Measurements from ENCODE around the gene PDE11A. TPM values are rescaled to one million over a fixed set of nuclear protein-coding genes. Genes with fewer than 3 reads are reported as not detected.

Gene PDE11A
- total RNA-seq, 1 experiment from 2014 or later = 0.13 TPM

DNA sequence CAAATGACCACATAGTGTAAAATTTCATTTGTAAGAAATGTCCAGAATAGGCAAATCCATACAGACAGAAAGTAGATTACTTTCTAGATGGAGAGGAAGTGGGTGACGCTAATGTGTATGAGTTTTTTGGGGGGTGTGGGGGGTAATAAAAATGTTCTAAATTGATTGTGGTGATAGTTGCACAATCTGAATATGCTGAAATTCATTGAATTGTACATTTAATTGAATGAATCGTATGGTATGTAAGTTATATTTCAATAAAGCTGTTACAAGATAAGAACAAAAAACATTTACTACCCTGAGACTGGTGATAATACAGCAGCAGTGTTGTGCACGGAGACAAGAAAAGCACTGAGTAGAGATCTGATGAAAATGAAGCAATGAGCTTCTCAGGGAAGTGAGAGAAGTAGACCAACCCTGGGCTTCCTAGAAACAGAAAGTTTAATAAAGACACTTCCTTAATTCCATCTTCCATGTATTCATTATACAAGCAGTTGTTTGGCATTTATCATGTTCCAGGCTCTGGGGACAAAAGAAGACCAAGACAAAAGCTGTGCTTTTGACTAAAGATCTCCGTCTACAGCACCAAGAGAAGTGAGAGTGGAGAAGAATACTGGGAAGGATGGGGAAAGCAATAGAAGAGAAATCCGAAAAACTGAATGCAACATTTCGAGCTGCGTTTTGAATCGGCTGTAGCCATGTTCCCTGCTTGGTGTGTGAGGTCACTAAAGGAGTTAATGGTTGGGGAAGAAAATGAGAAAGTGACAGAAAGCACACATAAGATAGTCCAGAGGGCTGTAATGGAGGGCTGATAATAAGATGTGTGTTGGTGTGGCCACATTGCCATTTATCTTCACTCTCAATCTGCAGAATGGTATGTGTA is 1.8 kb upstream of the PDE11A start:
- no peak overlapping the region for H4K5ac ChIP-seq (ENCODE audit: insufficient read length, low read depth, low read length)
- H2AK5ac ChIP-seq (ENCODE audit: insufficient read length, low read length) = no peak overlapping the region
- no peak overlapping the region for H2BK5ac ChIP-seq (ENCODE audit: insufficient read length, low read length)
- no peaks in the 10 kb centered on the region for H3K36me3 Mint-ChIP-seq (ENCODE audit: insufficient read depth in 1 of 3, low read depth in 3 of 3)
- H3K23ac ChIP-seq (ENCODE audit: insufficient read length, low read depth, low read length) = no peak overlapping the region
- H3K23me2 ChIP-seq (ENCODE audit: insufficient read length, low read depth, low read length, poor library complexity, severe bottlenecking) = peaks cover 5% of the 10 kb centered on the region
- H3K79me1 ChIP-seq (ENCODE audit: insufficient read depth, low read depth, low read length, poor library complexity, severe bottlenecking) = no peaks in the 10 kb centered on the region
- H2BK120ac ChIP-seq (ENCODE audit: low read depth, low read length, poor library complexity, severe bottlenecking) = no peak overlapping the region
- H3K56ac ChIP-seq (ENCODE audit: insufficient read length, low read depth, low read length) = no peak overlapping the region
- H3K27me3 ChIP-seq (ENCODE audit: insufficient read depth, low read length) = no peaks in the 10 kb centered on the region; the same call in 1 of the 2 replicates
- peaks cover 61% of the 10 kb centered on the region for H3K27me3 Mint-ChIP-seq (ENCODE audit: low read depth)
- no peak overlapping the region for H2BK20ac ChIP-seq (ENCODE audit: low read depth, low read length, poor library complexity, severe bottlenecking)
- no peak overlapping the region for H3K9ac ChIP-seq (ENCODE audit: extremely low read depth, insufficient read length, low read length)
- TF ChIP-seq, protein P1, sequence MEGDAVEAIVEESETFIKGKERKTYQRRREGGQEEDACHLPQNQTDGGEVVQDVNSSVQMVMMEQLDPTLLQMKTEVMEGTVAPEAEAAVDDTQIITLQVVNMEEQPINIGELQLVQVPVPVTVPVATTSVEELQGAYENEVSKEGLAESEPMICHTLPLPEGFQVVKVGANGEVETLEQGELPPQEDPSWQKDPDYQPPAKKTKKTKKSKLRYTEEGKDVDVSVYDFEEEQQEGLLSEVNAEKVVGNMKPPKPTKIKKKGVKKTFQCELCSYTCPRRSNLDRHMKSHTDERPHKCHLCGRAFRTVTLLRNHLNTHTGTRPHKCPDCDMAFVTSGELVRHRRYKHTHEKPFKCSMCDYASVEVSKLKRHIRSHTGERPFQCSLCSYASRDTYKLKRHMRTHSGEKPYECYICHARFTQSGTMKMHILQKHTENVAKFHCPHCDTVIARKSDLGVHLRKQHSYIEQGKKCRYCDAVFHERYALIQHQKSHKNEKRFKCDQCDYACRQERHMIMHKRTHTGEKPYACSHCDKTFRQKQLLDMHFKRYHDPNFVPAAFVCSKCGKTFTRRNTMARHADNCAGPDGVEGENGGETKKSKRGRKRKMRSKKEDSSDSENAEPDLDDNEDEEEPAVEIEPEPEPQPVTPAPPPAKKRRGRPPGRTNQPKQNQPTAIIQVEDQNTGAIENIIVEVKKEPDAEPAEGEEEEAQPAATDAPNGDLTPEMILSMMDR (conservative IDR thresholded peaks at IDR 0.05) = no peak
- peaks cover 12 to 14% of the 10 kb centered on the region in 2 experiments for H3K4me1 Mint-ChIP-seq
- H3K18ac ChIP-seq (ENCODE audit: insufficient read length, low read depth, low read length) = no peak overlapping the region
- no peak for DNase-seq
- H4K20me1 ChIP-seq (ENCODE audit: control insufficient read depth, insufficient read depth, insufficient read length) = no peaks in the 10 kb centered on the region
- H2AFZ ChIP-seq (ENCODE audit: low read length) = no peak overlapping the region
- H2BK15ac ChIP-seq (ENCODE audit: low read depth, low read length) = no peak overlapping the region
- H3K4me1 ChIP-seq (ENCODE audit: insufficient read depth, low read length) = no peaks in the 10 kb centered on the region
- no peak overlapping the region for H3K14ac ChIP-seq (ENCODE audit: insufficient read depth, low read length)
- H3K9me3 Mint-ChIP-seq = peaks cover 0 to 3% of the 10 kb centered on the region in 2 experiments; a peak in 2 of 5 replicates
- no CpG with 5 or more reads among the region's 8 CpGs for WGBS (ENCODE audit: extremely low coverage, insufficient read length, low lambda C conversion rate)
- H3K4me2 ChIP-seq (ENCODE audit: insufficient read depth, insufficient read length, low read length) = no peak overlapping the region
- H2BK12ac ChIP-seq (ENCODE audit: insufficient read length, low read depth, low read length) = no peak overlapping the region
- no peaks in the 10 kb centered on the region for H3K9me3 ChIP-seq (ENCODE audit: control insufficient read depth, low read depth, low read length)
- H3K79me2 ChIP-seq (ENCODE audit: insufficient read depth, low read length) = no peaks in the 10 kb centered on the region
- no peak overlapping the region for H3K4ac ChIP-seq (ENCODE audit: low read depth, low read length)
- no peak overlapping the region for H3K27ac ChIP-seq (ENCODE audit: insufficient read length, low read depth, low read length)
- H3K4me3 Mint-ChIP-seq = no peak overlapping the region
- no peak overlapping the region for H4K91ac ChIP-seq (ENCODE audit: insufficient read length, low read depth, low read length)
- no peak overlapping the region for H3T11ph ChIP-seq (ENCODE audit: low read length)
- H4K8ac ChIP-seq (replicated peaks; ENCODE audit: insufficient read length, low read depth, low read length) = no peak overlapping the region
- H3K27ac Mint-ChIP-seq = no peak overlapping the region
